Tibial artery (tissue), 4 donors: ENCODE measurements around the gene DNAAF1.

Source experiments
- DNase-seq, 2 donors: peaks; one replicate each; pipeline ENCODE4 v3.0.0-alpha.2; 2019
- H3K27ac ChIP-seq, 2 donors: fragments of 200-600 bp; sonication (generic) in 1 of 2; 1 replicate in 1 of 2; 2 replicates in 1 of 2; pipeline ENCODE4 v1.5.1; 2018 to 2019; ENCODE audit warnings: mild to moderate bottlenecking in 1 of 2
- H3K27me3 ChIP-seq, 2 donors: fragments of 200-600 bp; sonication (generic) in 1 of 2; one replicate each; pipeline versions ENCODE4 v1.5.1 to v1.6.0; 2016 to 2019
- H3K36me3 ChIP-seq, 3 donors: fragments of 200-600 bp; sonication (generic) in 2 of 3; one replicate each; pipeline ENCODE4 v1.5.1; 2016 to 2019; ENCODE audit warnings: mild to moderate bottlenecking in 2 of 3
- H3K4me1 ChIP-seq, 4 donors: fragments of 200-600 bp; sonication (generic) in 2 of 4; 1 replicate in 3 of 4; 2 replicates in 1 of 4; pipeline ENCODE4 v1.5.1; 2016 to 2019
- H3K4me3 ChIP-seq, 2 donors: fragments of 200-600 bp; sonication (generic) in 1 of 2; 1 replicate in 1 of 2; 2 replicates in 1 of 2; pipeline ENCODE4 v1.5.1; 2018 to 2019; ENCODE audit warnings: mild to moderate bottlenecking in 2 of 2
- H3K9me3 ChIP-seq, 3 donors: fragments of 200-600 bp; sonication (generic) in 1 of 3; one replicate each; pipeline ENCODE4 v1.5.1; 2016 to 2019
- CTCF ChIP-seq, 2 experiments: fragments of 200-600 bp in 1 of 2; fragments of 450-650 bp in 1 of 2; IDR thresholded peaks; one replicate each; pipeline ENCODE4 v1.5.1; 2017 to 2019; ENCODE audit warnings: antibody characterized with exemption in 2 of 2, mild to moderate bottlenecking in 1 of 2, moderate library complexity in 1 of 2
- intact Hi-C: fragments of 100-400 bp; cut with DNase I; formaldehyde crosslinking; loops from one replicate; pipeline ENCODE4 v1.15.0; 2023; ENCODE audit warnings: low total_unique reads

The DNAAF1 gene

DNA sequence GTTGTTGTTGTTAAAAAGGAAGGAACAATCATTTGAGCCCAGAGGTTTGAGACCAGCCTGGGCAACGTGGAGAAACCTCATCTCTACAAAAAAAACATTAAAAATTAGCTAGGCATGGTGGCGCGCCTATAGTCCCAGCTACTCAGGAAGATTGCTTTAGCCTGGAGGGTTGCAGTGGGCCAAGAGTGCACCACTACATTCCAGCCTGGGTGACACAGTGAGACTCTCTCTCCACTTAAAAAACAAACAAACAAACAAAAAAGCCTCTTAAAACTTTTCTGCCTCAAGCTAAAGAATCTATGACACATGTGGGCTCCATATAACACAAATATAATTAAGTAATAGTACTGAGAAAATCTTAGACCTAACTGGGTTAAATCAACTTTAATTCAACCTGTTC, 40.9 kb upstream of the DNAAF1 start:
- TF ChIP-seq CTCF (IDR thresholded peaks at IDR 0.05), result no peak
- Histone ChIP-seq H3K27ac (no peak overlapping the region), H3K36me3 (peaks cover 0 to 46% (median 15%) of the 10 kb centered on the region in 3 donors), H3K4me1 (peaks cover 0 to 16% (median 7%) of the 10 kb centered on the region in 4 donors), H3K9me3 (no peaks in the 10 kb centered on the region), H3K4me3 (no peak overlapping the region), H3K27me3 (no peaks in the 10 kb centered on the region)
- intact Hi-C loops, result no loop called here
- DNase-seq, result no peak

GRCh38 chr16:84105301-84105815, 39.8 kb upstream of the DNAAF1 start:
- no peak for DNase-seq
- TF ChIP-seq CTCF (IDR thresholded peaks at IDR 0.05), result no peak
- Histone ChIP-seq H3K4me1 (peaks cover 0 to 25% (median 14%) of the 10 kb centered on the region in 4 donors), H3K4me3 (no peak overlapping the region), H3K36me3 (peaks cover 0 to 34% (median 12%) of the 10 kb centered on the region in 3 donors), H3K27ac (no peak overlapping the region), H3K9me3 (no peaks in the 10 kb centered on the region), H3K27me3 (no peaks in the 10 kb centered on the region)
- intact Hi-C loops, result no loop called here

DNA sequence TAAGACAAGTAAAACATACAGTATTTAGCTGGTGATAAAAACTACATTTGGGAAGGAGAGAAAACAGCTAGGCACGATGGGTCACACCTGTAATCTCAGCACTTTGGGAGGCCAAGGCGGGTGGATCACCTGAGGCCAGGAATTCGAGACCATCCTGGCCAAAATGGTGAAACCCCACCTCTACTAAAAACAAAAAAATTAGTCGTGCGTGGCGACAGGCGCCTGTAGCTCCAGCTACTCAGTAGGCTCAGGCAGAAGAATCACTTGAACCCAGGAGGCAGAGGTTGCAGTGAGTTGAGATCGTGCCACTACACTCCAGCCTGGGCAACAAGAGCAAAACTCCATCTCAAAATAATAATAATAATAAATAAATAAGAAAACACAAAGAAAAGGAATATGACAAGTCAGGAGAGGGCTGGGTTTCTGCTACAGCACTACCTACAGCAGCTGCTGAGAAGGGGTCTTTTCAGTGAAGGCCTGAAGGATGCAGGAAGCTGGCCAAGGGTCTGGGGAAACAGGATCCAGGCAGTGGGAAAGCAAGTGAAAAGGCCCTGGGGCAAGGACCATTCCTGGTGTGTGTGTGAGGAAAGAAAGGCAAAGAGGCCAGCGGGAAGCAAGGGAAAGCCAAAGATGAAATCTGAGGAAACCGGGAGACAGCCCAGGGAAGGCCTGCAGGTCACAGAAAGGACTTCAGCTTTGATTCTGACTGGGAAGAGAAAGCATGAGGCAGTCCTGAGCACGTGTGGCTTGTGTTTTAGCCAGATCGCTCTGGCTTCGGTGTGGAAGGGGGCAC, 39.0 kb upstream of the DNAAF1 start:
- Histone ChIP-seq H3K4me1 (peaks cover 0 to 31% (median 16%) of the 10 kb centered on the region in 4 donors), H3K27ac (no peak overlapping the region)
- intact Hi-C loops, result no loop called here

DNA sequence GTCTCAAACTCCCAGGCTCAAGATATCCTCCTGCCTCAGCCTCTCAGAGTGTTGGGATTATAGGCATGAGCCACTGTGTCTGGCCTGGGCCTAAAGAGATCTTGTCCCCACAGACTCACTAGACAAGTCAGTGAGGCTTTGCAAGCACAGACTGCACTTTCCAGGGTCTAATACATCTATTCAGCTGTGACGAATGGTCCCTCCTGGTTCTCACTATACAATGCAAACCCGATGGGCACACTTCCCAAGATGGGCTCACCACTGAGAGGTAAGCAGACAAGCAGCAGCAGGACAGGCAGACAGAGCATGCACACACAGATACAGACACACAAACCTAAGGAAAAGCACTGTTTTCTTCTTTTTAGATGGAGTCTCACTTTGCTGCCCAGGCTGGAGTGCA, 37.2 kb upstream of the DNAAF1 start:
- H3K27me3 ChIP-seq, result no peaks in the 10 kb centered on the region
- H3K4me3 ChIP-seq, result no peak overlapping the region
- H3K4me1 ChIP-seq, result peaks cover 0 to 33% (median 16%) of the 10 kb centered on the region in 4 donors
- H3K36me3 ChIP-seq, result peaks cover 0 to 25% (median 4%) of the 10 kb centered on the region in 3 donors
- no peak overlapping the region for H3K27ac ChIP-seq
- DNase-seq, result no peak
- intact Hi-C loops, result no loop called here
- H3K9me3 ChIP-seq, result no peaks in the 10 kb centered on the region
- TF ChIP-seq CTCF (IDR thresholded peaks at IDR 0.05), result no peak

More for the DNA sequence above, 39.0 kb upstream of the DNAAF1 start:
- Histone ChIP-seq H3K9me3 (no peaks in the 10 kb centered on the region), H3K36me3 (peaks cover 0 to 32% (median 11%) of the 10 kb centered on the region in 3 donors), H3K27me3 (no peaks in the 10 kb centered on the region), H3K4me3 (no peak overlapping the region)
- DNase-seq, result no peak
- TF ChIP-seq CTCF (IDR thresholded peaks at IDR 0.05), result no peak

DNA sequence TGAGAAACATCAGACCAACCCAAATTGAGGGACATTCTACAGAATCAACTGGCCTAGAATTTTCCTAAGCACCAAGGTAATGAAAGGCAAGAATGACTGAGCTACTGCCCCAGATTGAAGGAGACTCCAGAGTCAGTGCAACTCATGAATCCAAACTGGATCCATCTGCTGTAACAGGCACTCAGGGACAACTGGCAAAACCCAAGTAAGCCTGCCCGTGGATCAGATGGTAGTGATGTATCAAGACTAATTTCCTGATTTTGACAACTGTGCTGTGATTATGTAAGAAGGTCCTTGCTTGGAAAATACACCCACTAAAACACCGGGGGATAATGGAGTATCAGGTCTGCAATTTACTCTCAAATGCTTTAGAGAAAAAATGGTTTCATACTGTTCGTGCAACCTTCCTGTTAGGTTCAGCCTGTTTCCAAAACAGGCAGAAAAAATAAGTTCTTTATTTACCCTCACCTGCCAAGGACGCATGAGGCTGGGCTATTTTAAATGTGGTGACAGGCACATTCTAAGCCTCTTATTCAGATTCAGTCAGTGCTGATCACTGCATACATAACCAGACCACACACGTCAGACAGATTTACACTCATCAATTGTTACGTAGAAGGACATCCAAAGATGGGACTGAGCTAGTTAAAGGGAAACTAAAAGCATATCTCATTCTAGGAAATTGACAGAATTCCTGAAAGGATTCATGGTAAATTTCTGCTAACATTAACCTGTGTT, 35.3 kb upstream of the DNAAF1 start:
- peaks cover 0 to 25% (median 4%) of the 10 kb centered on the region in 3 donors for H3K36me3 ChIP-seq
- no peak for TF ChIP-seq CTCF (IDR thresholded peaks at IDR 0.05)
- no peak overlapping the region for H3K4me3 ChIP-seq
- H3K27ac ChIP-seq, result no peak overlapping the region
- H3K27me3 ChIP-seq, result no peaks in the 10 kb centered on the region
- H3K4me1 ChIP-seq, result peaks cover 0 to 23% (median 14%) of the 10 kb centered on the region in 4 donors
- intact Hi-C loops, result no loop called here
- DNase-seq, result no peak
- no peaks in the 10 kb centered on the region for H3K9me3 ChIP-seq
